GM21619 (cell line): ENCODE measurements around the gene SKAP2.

Experiments used
- ATAC-seq: cut with Tn5 transposase; IDR thresholded peaks from one replicate; pipeline ENCODE4 v1.9.1; 2021; ENCODE audit not compliant: unreplicated experiment

SKAP2 gene

GRCh38 chr7:26642416-26642815, 222.0 kb downstream of the SKAP2 start:
- no peak for ATAC-seq

DNA sequence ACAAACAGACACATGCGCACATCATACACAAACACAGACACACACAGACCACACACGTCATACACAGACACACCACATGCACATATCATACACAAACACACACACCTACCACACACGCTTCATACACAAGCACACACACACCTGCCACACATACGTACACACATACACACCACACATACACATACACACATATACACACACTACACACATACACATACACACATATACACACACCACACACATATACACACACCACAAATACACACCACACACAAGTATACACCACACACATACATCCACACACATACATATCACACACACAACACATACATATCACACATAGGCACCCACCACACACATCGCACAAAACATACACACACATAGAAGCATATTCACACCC, 224.7 kb downstream of the SKAP2 start:
- no peak for ATAC-seq

DNA sequence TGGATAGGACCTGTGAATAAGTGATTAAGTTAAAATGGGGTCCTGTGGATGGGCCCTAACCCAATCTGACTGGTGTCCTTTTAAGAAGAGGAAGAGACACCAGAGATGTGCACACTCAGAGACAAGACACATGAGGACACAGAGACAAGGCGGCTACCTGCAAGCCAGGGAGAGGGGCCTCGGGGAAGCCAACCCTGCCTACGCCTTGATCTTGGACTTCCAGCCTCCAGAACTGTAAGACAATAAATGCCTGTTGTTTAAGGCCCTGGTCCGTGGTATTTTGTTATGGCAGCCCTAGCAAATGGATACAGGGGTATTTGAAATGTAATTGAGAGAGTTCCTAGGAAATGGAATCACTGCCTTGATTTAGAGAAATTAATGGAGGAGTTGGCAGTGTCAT, 225.3 kb downstream of the SKAP2 start:
- ATAC-seq: no peak

DNA sequence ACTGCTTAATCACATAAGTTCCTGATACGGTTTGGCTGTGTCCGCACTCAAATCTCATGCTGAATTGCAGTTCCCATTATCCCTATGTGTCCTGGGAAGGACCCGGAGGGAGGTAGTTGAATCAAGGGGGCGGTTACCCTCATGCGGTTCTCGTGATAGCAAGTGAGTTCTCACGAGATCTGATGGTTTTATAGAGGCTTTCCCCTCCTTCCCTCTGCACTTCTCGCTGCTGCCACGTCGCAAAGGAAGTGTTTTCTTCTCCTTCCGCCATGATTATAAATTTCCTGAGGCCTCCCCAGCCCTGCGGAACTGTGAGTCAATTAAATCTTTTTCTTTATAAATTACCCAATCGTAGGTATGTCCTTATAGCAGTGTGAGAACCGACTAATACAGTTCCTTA, 226.2 kb downstream of the SKAP2 start:
- no peak for ATAC-seq

GRCh38 chr7:26637610-26638009, 226.8 kb downstream of the SKAP2 start:
- ATAC-seq: no peak

DNA sequence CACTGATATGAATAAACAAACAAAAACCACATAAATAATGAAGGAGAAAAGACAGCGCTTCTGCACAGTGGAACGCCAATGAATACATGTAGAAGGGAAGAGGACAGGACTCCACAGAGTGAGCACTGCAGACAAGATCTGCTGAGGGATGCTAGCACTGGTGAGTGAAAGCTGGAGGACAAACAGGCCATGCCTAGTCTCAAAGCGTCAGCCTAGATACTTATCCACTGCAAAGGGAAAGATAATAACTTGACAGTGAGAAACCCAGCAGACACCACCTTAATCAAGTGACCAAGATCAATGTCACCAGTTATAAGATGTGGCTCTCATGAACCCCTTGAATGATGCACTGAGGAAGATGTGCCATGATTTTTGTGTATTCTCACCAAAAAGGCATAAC, 227.6 kb downstream of the SKAP2 start:
- no peak for ATAC-seq

- ATAC-seq: no peak
Observed at GRCh38 chr7:26633557-26633956, 230.8 kb downstream of the SKAP2 start.

DNA sequence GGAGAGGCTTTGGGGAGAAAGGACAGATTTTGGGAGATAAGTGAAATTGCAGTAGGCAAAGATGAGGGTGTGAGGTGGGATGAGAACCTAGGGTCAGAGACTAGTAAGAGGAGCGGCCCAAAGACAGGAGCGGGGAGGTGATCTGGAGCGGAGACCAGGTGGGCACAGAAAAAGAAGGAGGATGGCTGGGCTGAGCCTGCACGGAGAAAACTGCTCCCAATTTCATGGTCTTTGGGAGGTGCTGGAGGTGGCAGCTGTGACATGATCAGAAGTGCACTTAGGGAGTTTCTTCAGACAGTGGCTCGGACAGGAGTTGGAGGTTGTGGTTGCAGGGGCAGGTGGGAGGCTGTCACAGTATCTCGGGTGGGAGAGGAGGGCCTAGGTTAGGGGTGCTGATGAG, 232.8 kb downstream of the SKAP2 start:
- ATAC-seq: no peak

GRCh38 chr7:26630941-26631580, 233.3 kb downstream of the SKAP2 start:
- no peak for ATAC-seq

GRCh38 chr7:26630361-26630760, 234.0 kb downstream of the SKAP2 start:
- ATAC-seq: no peak

DNA sequence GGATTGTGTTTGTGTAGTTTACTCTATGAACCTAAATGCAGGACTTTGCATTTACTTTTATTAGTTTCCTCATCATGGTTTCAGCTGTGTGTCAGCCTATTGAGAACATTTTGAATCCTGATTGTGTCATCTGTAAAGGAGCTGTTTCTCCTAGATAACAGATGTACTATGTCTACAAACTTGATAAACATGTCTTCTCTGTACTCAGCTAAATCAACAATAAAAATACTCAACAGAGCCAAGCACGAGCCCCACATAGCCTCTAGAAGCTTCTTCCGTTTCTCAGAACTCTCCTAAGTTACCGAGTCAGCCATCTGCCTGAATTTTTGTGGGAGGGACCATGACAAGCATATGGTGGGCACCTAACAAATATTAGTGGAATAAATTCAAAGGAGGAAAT, 234.7 kb downstream of the SKAP2 start:
- ATAC-seq: no peak

DNA sequence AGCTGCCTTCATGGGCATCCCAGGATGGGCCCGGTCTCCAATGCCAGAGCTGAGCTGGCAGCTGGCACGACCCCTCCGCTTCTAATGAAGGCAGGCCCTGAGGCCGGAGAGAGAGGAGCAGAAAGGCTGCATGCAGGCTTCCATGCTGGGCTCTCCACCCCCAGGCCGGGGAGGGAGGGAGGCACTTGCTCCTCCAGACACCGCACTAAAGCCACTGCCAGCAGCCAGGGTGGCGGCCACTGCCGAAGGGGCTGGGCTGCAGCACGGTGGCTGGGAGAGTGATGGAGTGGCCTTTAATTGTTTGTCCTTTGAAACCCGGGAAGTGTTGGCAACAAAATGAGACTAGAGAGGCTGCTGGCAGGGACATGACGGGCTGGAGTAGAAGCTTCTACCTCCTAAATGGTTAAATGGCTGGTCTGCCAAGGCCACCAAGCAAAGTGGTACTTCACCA, 236.5 kb downstream of the SKAP2 start:
- ATAC-seq: no peak

DNA sequence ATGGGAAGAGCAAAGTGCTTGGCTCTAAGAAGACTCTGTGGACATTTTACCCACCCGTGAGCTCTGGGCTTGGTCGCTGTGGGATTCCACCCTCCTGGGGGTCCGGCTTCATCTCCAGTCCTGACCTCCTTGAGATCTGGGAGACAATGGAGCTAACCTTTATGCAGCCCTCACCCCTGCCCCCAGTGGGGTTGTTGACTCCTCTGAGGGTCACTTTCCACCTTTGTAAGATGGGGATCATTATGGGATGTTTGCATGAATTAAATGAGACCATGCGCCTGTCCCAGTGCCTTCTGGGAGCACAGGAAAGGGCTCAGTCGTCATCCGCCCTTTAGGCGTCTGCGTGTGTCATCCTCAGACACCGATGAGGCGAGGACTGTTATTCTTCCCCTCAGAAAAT, 237.2 kb downstream of the SKAP2 start:
- no peak for ATAC-seq

- ATAC-seq: no peak
Observed at GRCh38 chr7:26626687-26627086, 237.7 kb downstream of the SKAP2 start.

DNA sequence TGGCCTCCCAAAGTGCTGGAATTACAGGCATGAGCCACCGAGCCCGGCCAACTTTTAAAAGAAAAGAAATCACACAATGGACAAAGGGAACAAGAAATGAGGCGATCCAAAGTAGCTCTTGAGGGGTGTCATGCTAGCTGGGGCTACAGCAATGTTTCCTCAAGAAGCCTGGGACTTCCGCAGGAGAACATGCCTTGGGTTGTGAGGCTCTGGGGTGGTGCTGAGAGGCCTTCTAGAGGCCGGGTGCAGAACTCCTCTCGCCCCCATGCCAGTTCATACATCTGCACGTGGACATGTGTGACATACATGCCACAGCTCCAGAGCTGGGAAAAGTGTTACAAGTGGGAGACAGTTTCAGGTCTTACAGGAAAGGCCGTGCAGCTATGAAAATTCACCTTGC, 238.2 kb downstream of the SKAP2 start:
- ATAC-seq: no peak

GRCh38 chr7:26625286-26625685, 239.1 kb downstream of the SKAP2 start:
- ATAC-seq: no peak

DNA sequence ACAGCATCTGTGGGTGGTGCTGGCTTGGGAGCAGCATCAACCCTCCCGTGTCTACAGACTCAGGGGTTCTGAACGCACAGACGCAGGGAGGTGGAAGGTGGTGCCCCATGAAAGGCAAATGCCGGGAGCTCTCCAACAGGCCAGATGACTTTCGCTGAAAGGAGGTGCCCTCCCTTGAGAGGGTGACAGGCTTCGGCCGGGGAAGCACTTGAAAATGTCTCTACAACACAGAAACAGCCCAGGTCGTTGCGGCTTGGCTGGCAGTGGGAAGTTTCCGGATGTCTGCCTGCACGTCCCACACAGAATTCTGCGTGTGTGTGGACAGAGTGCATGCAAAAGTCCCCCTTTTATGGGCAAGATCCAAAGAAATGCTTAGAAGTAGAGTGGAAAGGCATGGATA, 239.6 kb downstream of the SKAP2 start:
- no peak for ATAC-seq

DNA sequence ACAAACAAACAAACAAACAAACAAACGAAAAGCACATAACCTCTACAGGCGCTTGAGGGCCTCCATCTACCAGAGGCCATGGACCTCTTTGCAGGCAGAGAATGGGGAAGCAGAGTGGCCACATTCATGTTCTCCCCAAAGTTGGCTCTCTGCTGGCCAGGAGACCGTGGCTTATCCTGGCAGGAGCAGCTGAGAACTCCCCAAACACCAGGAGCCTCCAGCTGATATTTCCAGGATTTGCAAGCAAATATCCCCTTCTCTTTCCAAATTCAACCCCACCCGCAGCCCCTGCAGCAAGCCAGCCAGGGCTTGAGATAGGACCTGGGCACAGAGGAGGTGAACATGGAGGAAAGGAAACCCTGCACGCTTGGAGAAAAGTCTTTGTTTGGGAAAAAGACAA, 240.0 kb downstream of the SKAP2 start:
- ATAC-seq: no peak

GRCh38 chr7:26620352-26620751, 244.0 kb downstream of the SKAP2 start:
- ATAC-seq: no peak

- ATAC-seq: no peak
Observed at GRCh38 chr7:26619348-26619984, 244.9 kb downstream of the SKAP2 start.

- ATAC-seq: no peak
Observed at GRCh38 chr7:26618898-26619297, 245.5 kb downstream of the SKAP2 start.

GRCh38 chr7:26618449-26618848, 245.9 kb downstream of the SKAP2 start:
- no peak for ATAC-seq
